ENCODE data around the gene CLIC3.
"Not testable (repeated sequence)": the region's sequence is repeated elsewhere in the genome, so short reads cannot be mapped to it uniquely, and the experiment has no call there.

CLIC3 gene

DNA sequence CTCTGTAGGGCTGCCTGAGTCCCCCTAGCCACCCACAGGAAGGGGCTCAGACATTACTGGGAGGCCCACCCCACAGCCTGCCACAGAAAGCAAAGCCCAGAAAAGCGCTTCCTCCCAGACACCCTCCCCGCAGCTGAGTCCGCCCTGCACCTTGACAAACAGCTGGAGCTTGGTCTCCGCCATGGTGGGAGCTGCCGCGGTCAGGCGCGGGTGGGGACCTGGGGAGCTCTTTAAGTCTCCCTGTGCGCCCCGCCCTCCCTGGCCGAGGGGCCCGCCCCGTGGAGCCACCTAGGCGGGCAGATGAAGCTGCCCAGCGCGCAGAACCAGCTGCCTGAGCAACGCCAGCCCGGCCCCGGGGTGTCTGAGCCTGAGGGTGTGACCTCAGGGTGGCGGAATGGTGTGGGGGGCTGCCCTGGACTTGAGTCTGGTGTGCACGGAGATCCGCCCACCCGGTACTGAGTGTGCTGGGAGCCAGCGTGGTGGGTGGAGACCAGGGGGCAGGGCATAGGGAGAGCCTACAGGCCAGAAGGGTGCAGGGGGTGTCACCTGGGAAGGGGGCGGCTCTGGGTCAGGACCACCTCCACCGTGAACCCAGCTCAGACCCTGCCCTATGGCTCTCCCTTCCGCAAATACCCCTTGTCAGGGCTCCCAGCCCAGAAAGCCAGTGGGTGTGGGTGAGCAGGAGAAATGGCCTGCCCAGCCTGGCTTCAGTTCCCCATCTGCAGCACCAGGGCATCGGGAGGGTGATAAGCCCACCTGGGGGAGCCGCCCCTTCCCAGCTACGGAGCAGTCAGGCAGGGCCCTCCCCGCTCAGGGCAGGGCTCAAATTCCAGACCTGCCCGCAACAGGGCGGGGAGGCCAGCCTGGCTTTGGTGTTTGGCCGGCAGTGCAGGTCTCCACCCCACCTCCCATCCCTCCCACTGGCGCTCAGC lies at the start of gene CLIC3:
Gene CLIC3, minus strand, starts transcription at position 208 of the 932 bp plus-strand sequence. Its CDS starts 25 bp downstream, at position 183.
- no peak for ATAC-seq

GRCh38 chr9:137045294-137046087 lies 49.1 kb upstream of the CLIC3 start:
- peak in 1 of 2 donors; percentile 12 for ATAC-seq

DNA sequence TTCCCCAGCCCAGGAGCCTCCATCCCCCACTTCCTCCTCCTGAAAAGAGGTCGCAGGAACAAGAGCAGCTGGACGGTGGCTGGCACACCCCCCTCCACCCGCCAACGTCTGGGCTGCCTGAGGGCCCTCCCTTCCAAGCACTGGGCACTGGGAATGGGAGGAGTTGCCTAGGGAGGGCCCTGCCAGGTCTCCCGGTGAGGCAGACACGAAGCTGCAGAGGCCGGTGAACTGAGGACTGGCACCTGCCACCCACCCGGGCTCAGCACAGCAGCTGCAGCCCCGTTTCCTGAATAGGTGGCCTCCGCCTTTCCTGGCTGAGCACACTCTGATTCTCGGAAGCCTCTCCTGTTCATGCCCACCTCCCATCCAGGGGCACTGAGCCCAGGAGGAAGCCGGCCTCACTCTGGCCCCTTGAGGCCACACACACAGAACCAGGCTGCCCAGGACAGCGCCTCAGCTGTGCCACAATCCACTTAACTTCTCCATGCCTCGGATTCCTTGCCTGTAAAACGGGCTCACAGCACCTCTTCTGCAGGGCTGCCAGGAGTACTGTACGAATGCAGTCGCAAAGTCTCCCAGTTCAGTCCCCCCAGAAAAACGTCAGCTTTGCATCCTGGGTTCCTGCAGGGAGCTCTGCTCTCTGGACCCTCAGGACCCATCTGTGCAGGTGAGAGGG lies 48.3 kb upstream of the CLIC3 start:
- no peak for ATAC-seq

- ATAC-seq, result no peak
Measured at GRCh38 chr9:137044037-137044436, 47.7 kb upstream of the CLIC3 start.

DNA sequence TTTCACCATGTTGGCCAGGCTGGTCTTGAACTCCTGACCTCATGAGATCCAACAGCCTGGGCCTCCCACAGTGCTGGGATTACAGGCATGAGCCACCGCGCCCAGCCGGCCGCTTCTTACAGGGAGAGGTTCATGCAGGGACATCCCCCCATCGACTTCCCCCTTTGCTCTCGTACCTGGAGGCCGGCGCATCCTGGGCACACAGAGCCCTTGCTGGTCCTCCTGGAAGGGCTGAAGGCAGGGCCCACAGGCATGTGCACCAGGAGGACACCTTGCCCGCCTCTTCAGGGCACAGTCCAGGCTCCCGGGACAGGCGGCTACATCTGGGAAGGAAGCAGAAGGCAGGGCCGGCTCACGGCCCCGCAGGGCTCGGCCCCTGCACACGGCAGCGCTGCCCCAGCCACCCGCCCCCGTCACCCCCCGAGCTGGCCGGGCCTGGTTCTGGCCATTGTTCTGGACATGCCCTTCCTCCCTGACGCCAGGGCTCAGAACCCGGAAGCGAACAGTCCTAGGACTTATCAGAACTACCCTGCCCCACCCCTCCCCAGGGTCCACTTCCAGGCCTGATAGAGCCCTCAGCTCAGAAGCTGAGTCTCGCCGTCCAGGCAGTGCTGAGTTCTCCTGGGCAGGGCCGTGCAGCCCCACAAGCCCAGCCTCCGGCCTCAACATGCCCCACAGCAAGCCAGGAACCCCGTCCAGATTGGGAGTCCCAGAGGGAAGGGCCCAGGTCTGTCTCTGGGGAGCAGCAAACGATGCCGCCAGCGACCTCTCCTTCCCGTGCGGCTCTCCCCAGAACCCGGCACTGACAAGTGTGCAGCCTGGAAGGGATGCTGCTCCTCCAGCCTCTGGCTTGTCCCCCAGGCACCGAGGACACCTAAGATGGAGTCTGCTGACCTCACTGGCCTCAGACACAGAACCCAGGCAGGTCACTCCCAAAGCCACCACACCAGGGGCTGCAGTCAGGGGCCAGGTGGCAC lies 46.7 kb upstream of the CLIC3 start:
- ATAC-seq, result no peak

GRCh38 chr9:137041124-137041523 lies 44.8 kb upstream of the CLIC3 start:
- ATAC-seq, result no peak

- ATAC-seq, result no peak
Measured at GRCh38 chr9:137040568-137040967, 44.2 kb upstream of the CLIC3 start.

- no peak for ATAC-seq
Measured at GRCh38 chr9:137039611-137040366, 43.4 kb upstream of the CLIC3 start.

DNA sequence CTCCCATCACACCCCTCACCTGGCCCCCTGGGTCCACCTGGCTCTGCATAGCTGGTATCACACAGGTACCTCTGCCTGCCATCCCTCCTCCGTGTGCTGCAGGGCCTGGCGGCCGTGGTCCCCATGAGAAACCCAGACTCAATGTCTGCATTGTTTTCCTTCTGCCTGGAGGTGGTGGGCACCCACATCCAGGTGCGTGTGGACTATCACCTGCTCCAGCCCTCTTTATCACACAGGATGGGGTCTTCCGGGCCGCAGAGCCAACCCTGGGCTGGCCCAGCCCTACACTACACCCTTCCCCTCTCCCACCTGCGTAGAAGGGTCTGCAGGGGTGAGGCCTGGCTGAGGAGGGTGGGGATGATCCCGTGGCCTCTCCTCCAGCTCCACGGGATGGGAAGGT lies 42.5 kb upstream of the CLIC3 start:
- ATAC-seq, result no peak

- ATAC-seq, result no peak
Measured at GRCh38 chr9:137037483-137037882, 41.1 kb upstream of the CLIC3 start.

DNA sequence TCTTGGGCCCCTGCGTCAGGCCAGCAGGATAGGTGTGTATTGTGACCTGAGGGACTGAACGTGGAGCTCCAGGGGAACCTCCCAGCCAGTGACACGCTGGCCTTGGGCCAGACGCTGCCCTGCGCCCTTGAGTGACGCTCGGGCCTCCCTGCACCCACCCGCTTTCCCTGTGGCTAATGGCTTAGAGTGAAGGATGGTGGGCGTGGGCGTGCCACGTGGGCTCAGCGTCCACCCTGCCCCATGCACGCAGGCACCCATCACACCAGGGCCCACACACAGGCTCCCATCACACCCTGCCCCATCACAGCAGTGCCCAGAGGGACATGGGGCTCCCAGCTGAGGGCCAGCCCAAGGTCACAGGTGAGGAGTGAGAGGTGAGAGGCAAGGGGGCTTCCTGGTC lies 40.7 kb upstream of the CLIC3 start:
- no peak for ATAC-seq

GRCh38 chr9:137035937-137036336 lies 39.6 kb upstream of the CLIC3 start:
- no peak for ATAC-seq

GRCh38 chr9:137035507-137035834 lies 39.1 kb upstream of the CLIC3 start:
- ATAC-seq, result no peak

GRCh38 chr9:137034709-137035506 lies 38.5 kb upstream of the CLIC3 start:
- ATAC-seq, result peak; percentile 74 to 82

DNA sequence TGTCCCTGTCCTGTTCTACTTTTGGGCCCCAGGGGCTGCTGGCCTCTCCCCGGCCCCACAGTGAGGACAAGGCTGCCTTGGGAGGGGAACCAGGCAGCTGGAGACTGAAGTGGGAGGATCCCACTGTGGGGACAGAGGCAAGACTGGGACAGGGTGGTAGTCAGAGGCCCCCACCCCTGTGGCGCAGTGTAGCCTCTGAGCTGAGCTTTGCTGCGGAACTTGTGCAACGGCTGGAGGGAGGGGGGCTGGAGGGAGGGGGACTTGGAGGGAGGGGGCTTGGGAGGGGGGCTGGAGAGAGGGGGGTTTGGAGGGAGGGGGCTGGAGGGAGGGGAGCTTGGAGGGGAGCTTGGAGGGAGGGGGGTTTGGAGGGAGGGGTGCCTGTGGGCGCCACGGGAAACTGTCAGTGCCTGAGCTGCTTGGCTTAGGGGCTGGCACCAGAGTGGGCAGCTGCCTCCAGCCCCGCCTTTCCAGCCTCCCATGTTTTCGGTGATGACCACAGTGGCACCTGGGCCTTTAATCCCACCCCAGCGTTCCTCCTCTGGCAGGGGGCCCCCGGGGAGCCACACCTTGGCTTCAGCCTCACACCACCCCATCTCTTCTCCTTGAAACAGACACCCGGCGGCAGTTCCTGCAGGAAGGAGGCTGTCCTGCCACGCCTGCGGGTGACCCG lies 37.8 kb upstream of the CLIC3 start:
- ATAC-seq, result no peak

DNA sequence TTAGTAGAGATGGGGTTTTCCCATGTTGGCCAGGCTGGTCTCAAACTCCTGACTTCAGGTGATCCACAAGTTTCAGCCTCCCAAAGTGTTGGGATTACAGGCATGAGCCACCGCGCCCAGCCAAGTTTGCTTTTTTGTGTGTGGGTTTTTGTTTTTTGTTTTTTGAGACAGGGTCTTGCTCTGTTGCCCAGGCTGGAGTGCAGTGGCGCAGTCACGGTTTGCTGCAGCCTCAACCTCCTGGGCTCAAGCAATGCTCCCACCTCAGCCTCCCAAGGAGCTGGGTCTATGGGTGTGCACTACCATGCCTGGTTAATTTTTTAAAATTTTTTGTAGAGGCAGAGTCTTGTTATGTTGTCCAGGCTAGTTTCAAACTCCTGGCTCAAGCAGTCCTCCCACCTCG lies 37.1 kb upstream of the CLIC3 start:
- not testable (repeated sequence) for ATAC-seq

GRCh38 chr9:137032858-137033257 lies 36.5 kb upstream of the CLIC3 start:
- no peak for ATAC-seq

DNA sequence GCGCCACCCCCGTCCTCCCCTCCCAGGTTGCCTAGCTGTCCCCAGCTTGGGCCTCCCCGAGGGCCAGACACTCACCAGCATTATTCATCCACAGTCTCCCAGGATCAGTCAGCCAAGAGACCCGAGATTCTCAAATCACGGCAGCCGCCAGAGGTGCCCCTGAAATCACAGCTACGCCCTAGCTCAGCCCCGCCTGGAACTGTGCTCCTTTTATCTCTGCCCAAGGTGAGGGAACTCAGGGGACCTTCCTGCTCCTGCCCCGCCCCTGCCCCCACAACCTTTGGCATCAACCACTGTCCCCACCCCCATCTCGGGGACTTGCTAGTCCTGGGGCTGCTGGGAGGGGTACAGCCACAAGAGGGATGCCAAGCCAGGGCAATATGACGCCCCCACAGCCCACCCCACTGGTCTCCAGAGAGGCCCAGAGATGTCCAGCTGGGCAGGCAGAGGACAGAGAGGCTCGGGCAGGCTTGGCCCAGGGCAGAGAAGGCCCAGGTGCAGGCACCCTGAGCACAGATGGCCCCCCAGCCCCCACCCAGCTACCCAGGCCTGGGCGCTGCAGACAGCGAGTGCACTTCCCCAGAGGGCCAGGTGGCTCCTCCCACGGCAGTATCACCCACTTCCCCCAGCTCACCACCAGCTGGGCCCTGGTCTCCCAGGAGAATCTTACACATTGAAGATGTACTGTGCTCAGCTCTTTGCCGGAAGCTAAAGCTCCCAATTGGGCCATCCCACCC lies 35.7 kb upstream of the CLIC3 start, which contains the start of gene FUT7:
Gene FUT7, minus strand, starts transcription at position 185 of the 737 bp plus-strand sequence. Its CDS starts 97 bp downstream, at position 88.
- peak; percentile 5 to 32 for ATAC-seq
